Activated naive CD8-positive, alpha-beta T cell treated with anti-CD3 and anti-CD28 coated beads, Interleukin-2, amount 50 U/mL, for 16 hours (primary cell): ENCODE results near the gene AMACR.
"Not testable (repeated sequence)": the region's sequence is repeated elsewhere in the genome, so short reads cannot be mapped to it uniquely, and the experiment has no call there.

Source experiments
- DNase-seq: peaks from one replicate; pipeline ENCODE4 v3.0.0-alpha.2; 2020; ENCODE audit warnings: low read depth, low spot score

Gene AMACR

GRCh38 chr5:33968211-33969005 lies 39.4 kb downstream of the AMACR start:
- DNase-seq, result no peak

GRCh38 chr5:33966805-33967204 lies 41.0 kb downstream of the AMACR start:
- no peak for DNase-seq

- no peak for DNase-seq
These were observed 43.6 kb downstream of the AMACR start for GRCh38 chr5:33964132-33964700.

GRCh38 chr5:33958176-33958575 lies 49.7 kb downstream of the AMACR start:
- DNase-seq, result no peak

- no peak for DNase-seq
These were observed 50.2 kb downstream of the AMACR start for GRCh38 chr5:33957577-33958150.

- DNase-seq, result not testable (repeated sequence)
These were observed 55.7 kb downstream of the AMACR start for GRCh38 chr5:33952175-33952574.

GRCh38 chr5:33944543-33945132 lies 63.2 kb downstream of the AMACR start:
- no peak for DNase-seq

- DNase-seq, result no peak
These were observed 66.8 kb downstream of the AMACR start for GRCh38 chr5:33941090-33941489.

- no peak for DNase-seq
These were observed 68.1 kb downstream of the AMACR start for GRCh38 chr5:33939556-33940262.

- no peak for DNase-seq
These were observed 69.0 kb downstream of the AMACR start for GRCh38 chr5:33938881-33939280.

GRCh38 chr5:33938507-33938796 lies 69.4 kb downstream of the AMACR start:
- no peak for DNase-seq

- DNase-seq, result no peak
These were observed 69.9 kb downstream of the AMACR start for GRCh38 chr5:33937707-33938506.

- DNase-seq, result no peak
These were observed 70.7 kb downstream of the AMACR start for GRCh38 chr5:33937017-33937706.

GRCh38 chr5:33936381-33937016 lies 71.4 kb downstream of the AMACR start, which contains the start of gene RXFP3:
Gene RXFP3, plus strand, starts transcription at chr5:33936386. Its CDS starts 355 bp downstream, at chr5:33936741.
- no peak for DNase-seq
